RWPE2 (cell line): ENCODE measurements around the gene SLITRK6.
A peak's percentile ranks its signal among the peaks of the same experiment; 100 is the strongest.

Source experiments
- ATAC-seq: fragments of 200-7000 bp; cut with Tn5 transposase; 3 replicates; pipeline ENCODE4 v1.9.1; 2021; ENCODE audit warnings: low read depth
- DNase-seq: peaks from one replicate; pipeline ENCODE4 v3.0.0-alpha.2; 2020; ENCODE audit warnings: low spot score
- H3K27ac ChIP-seq: fragments of 450-650 bp; 2 replicates; pipeline ENCODE4 v1.5.1; 2017; ENCODE audit warnings: mild to moderate bottlenecking; ENCODE audit not compliant: poor library complexity, severe bottlenecking
- H3K27me3 ChIP-seq: fragments of 250-450 bp; sonication (Bioruptor Pico); 2 replicates; pipeline ENCODE4 v1.5.1; 2021; ENCODE audit warnings: mild to moderate bottlenecking, moderate library complexity; ENCODE audit not compliant: insufficient read depth, poor library complexity, severe bottlenecking
- H3K36me3 ChIP-seq: fragments of 250-450 bp; sonication (Bioruptor Pico); 2 replicates; pipeline ENCODE4 v1.5.1; 2020; ENCODE audit warnings: low read depth, mild to moderate bottlenecking, moderate library complexity
- H3K4me1 ChIP-seq: fragments of 250-450 bp; sonication (Bioruptor Pico); 2 replicates; pipeline ENCODE4 v1.5.1; 2021; ENCODE audit warnings: mild to moderate bottlenecking, moderate library complexity; ENCODE audit not compliant: insufficient read depth, poor library complexity, severe bottlenecking
- H3K4me3 ChIP-seq: fragments of 250-450 bp; sonication (Bioruptor Pico); 2 replicates; pipeline ENCODE4 v1.5.1; 2021; ENCODE audit warnings: mild to moderate bottlenecking, moderate library complexity; ENCODE audit not compliant: severe bottlenecking
- H3K9me3 ChIP-seq: fragments of 250-450 bp; sonication (Bioruptor Pico); 2 replicates; pipeline ENCODE4 v1.5.1; 2021; ENCODE audit warnings: mild to moderate bottlenecking, moderate library complexity; ENCODE audit not compliant: severe bottlenecking
- TF ChIP-seq, protein P1 (sequence below): fragments of 450-650 bp; IDR thresholded peaks from one replicate; pipeline ENCODE4 v1.5.1; 2017; ENCODE audit warnings: mild to moderate bottlenecking, moderate library complexity; ENCODE audit not compliant: poor library complexity, severe bottlenecking

SLITRK6 gene

DNA sequence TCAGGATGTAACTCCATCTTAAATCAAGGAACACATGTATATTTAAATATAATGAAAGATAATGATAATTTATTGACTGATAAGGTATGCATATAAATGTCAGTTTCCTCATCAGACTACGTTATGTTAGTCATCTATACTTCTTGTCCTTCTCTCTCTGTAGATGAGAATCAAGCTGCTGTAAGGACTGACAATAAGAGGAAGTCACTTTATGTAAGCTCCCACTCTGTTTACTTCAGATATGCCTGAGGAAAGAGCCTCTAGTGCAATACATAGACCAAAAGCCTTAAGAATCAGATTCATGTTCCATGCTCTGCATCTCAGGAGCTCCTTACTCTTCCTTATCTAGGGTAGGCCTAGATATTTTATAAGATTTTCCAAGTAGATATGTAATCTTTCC is 9.6 kb upstream of the SLITRK6 start:
- no peaks in the 10 kb centered on the region for H3K27me3 ChIP-seq
- no peak for DNase-seq
- TF ChIP-seq, protein P1, sequence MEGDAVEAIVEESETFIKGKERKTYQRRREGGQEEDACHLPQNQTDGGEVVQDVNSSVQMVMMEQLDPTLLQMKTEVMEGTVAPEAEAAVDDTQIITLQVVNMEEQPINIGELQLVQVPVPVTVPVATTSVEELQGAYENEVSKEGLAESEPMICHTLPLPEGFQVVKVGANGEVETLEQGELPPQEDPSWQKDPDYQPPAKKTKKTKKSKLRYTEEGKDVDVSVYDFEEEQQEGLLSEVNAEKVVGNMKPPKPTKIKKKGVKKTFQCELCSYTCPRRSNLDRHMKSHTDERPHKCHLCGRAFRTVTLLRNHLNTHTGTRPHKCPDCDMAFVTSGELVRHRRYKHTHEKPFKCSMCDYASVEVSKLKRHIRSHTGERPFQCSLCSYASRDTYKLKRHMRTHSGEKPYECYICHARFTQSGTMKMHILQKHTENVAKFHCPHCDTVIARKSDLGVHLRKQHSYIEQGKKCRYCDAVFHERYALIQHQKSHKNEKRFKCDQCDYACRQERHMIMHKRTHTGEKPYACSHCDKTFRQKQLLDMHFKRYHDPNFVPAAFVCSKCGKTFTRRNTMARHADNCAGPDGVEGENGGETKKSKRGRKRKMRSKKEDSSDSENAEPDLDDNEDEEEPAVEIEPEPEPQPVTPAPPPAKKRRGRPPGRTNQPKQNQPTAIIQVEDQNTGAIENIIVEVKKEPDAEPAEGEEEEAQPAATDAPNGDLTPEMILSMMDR, result no peak

DNA sequence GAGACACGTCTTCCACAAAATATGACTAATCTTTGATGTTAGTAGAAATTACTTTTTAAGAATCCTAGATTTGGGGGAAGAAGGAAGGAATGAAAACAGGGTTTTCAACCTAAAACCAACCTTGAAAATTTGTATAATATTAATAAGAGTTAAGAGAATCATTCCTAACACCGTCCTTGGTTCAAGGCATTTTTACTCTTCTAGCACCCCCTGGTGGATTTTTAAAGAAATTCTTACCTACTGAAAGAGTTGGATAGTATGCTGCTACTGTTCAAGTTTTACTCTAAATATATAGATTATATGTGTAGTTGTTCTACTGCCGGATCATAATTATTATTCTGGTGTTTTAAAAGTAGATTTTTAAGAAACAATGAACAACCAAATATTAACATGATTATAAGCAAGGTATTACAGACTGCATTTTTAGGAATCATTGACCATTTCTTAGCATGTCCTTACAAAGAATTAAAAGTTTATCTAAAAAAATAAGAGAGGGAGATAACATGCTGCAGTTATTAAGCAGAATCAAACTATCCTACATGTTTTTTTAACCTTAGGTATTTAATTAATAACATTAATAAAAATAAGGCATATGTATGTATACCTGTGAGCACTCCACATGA is 7.4 kb upstream of the SLITRK6 start:
- H3K9me3 ChIP-seq, result no peaks in the 10 kb centered on the region
- DNase-seq (no peak), ATAC-seq (peak; percentile 55; the same call in 1 of the 3 replicates)
- no peak overlapping the region for H3K4me3 ChIP-seq
- no peak overlapping the region for H3K27ac ChIP-seq
- no peaks in the 10 kb centered on the region; the same call in 1 of the 2 replicates for H3K36me3 ChIP-seq
- H3K27me3 ChIP-seq, result no peaks in the 10 kb centered on the region
- peaks cover 11% of the 10 kb centered on the region for H3K4me1 ChIP-seq
- TF ChIP-seq, protein P1, result peak; percentile 80

More for the DNA sequence above, 9.6 kb upstream of the SLITRK6 start:
- Histone ChIP-seq H3K4me1 (peaks cover 10% of the 10 kb centered on the region), H3K4me3 (no peak overlapping the region), H3K9me3 (no peaks in the 10 kb centered on the region), H3K27ac (no peak overlapping the region), H3K36me3 (no peaks in the 10 kb centered on the region)
- no peak for ATAC-seq

DNA sequence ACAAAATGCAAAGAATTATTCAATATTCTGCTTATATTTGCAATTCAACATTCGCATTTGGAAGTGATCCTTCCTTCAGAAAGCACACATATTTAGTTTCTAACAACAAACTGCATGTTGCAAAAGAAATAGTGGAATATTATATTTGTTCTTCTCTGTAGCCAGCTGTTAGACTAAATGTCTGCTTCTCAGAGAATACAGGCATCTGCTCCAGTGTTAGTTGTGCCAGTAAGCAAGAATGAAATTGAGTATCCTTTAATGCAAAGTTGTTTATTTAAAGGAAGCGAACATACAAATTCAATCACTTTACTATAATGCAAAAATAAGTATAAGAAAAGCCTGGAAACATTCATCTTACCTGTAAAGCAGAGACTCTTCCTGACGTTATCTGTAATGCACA is 663 bp downstream of the SLITRK6 start:
- Histone ChIP-seq H3K27ac (peak overlapping the region; percentile 70), H3K4me3 (peak overlapping the region; percentile 37)

DNA sequence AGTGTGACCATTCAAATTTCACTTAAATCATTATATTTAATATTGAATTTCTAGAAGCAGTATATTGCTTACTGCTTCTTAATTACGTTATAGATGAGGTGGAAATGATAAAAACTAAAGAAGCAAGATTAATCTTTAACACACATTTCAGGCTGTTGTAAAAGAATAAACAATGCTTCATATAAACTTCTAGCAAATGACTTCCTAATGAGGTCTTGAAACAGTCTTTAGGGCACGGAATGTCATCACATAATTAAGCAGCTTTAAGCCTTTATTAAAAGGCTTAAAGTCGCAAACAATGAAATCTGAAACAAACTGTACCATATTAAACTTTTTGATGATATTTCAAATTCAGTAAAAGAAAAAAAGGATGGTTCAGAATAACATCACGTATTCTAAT is 1.9 kb downstream of the SLITRK6 start:
- no peak for ATAC-seq
- no peak for DNase-seq
- peaks cover 24% of the 10 kb centered on the region for H3K4me1 ChIP-seq
- H3K36me3 ChIP-seq, result peaks cover 49% of the 10 kb centered on the region
- H3K27me3 ChIP-seq, result no peaks in the 10 kb centered on the region
- H3K4me3 ChIP-seq, result peak overlapping the region; percentile 37
- peak overlapping the region; percentile 70 for H3K27ac ChIP-seq
- TF ChIP-seq, protein P1, result no peak
- H3K9me3 ChIP-seq, result no peaks in the 10 kb centered on the region

More for the DNA sequence above, 663 bp downstream of the SLITRK6 start:
- TF ChIP-seq, protein P1, result no peak
- H3K4me1 ChIP-seq, result peaks cover 18% of the 10 kb centered on the region
- H3K27me3 ChIP-seq, result no peaks in the 10 kb centered on the region
- H3K36me3 ChIP-seq, result peaks cover 36% of the 10 kb centered on the region
- H3K9me3 ChIP-seq, result no peaks in the 10 kb centered on the region
- peak; percentile 22; the same call in 2 of the 3 replicates for ATAC-seq
- no peak for DNase-seq

DNA sequence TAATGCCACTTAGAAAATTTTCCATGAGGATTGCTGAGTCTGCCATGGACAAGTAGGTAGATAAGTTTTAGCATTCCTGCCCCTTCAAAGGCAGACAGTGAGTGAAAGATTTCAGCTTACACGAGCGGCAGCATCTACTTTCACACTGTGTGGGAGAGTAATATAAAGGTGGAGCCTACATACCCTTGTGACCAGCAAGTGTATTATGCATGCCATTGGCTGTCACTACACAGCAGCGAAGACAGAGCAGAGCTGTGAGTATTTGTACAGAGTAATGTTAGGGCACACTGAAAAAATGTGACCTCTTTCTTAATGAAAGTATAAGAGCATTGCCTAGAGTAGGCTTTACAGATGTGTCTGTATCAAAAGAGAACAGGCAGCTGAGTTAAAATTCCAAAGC is 14.0 kb downstream of the SLITRK6 start:
- DNase-seq (no peak), ATAC-seq (no peak)
- H3K27me3 ChIP-seq, result no peaks in the 10 kb centered on the region

More for the DNA sequence above, 14.0 kb downstream of the SLITRK6 start:
- TF ChIP-seq, protein P1, result no peak
- Histone ChIP-seq H3K9me3 (no peaks in the 10 kb centered on the region), H3K36me3 (no peaks in the 10 kb centered on the region), H3K27ac (no peak overlapping the region), H3K4me3 (no peak overlapping the region), H3K4me1 (no peaks in the 10 kb centered on the region)
